ENCODE results near the gene GLI2. TPM values are rescaled to one million over a fixed set of nuclear protein-coding genes. Genes with fewer than 3 reads are reported as not detected.

GLI2 gene
- total and polyA plus RNA-seq, 2 experiments from 2014 or later, result 53.6 to 57.0 TPM

GRCh38 chr2:120760446-120761135 lies 24.9 kb downstream of the GLI2 start (continued):
- TF ChIP-seq ZNF462 (CRISPR knock-in tag; IDR thresholded peaks at IDR 0.05), result no peak

- no peak overlapping the region for H3K4me3 Mint-ChIP-seq
- Histone ChIP-seq H3K4me2 (peak overlapping the region; percentile 57; the same call in 1 of the 2 replicates), H3K4me1 (ENCODE audit: insufficient read depth) (peaks cover 66% of the 10 kb centered on the region), H3K4me3 (no peak overlapping the region), H3K79me2 (replicated peaks; ENCODE audit: insufficient read depth) (peaks cover 100% of the 10 kb centered on the region), H2AFZ (no peak overlapping the region), H3F3A (replicated peaks; ENCODE audit: low read depth) (peaks cover 16% of the 10 kb centered on the region; the same call in 1 of the 2 replicates), H4K20me1 (replicated peaks; ENCODE audit: insufficient read depth) (peaks cover 65% of the 10 kb centered on the region), H3K27me3 (ENCODE audit: insufficient read depth) (no peaks in the 10 kb centered on the region), H3K36me3 (ENCODE audit: insufficient read depth) (no peaks in the 10 kb centered on the region), H3K9me2 (ENCODE audit: insufficient read depth) (no peaks in the 10 kb centered on the region), H3K27ac (ENCODE audit: low read depth) (peak overlapping the region; percentile 59; the same call in 1 of the 2 replicates)
- peaks cover 14% of the 10 kb centered on the region for H3K27me3 Mint-ChIP-seq (ENCODE audit: insufficient read depth, low read depth, poor library complexity)
- ATAC-seq (no peak), DNase-seq (ENCODE audit: low spot score) (no peak)
- peaks cover 80% of the 10 kb centered on the region for H3K4me1 Mint-ChIP-seq
- H3K9me3 Mint-ChIP-seq, result no peaks in the 10 kb centered on the region
- no peak overlapping the region for H3K27ac Mint-ChIP-seq
- H3K36me3 Mint-ChIP-seq (ENCODE audit: low read depth), result no peaks in the 10 kb centered on the region
- TF ChIP-seq CTCF (conservative IDR thresholded peaks at IDR 0.05; ENCODE audit: low read depth in 2 of 2) (no peak), ETS1 (IDR thresholded peaks at IDR 0.05) (no peak), NANOG (IDR thresholded peaks at IDR 0.05; ENCODE audit: borderline replicate concordance) (no peak), POLR2AphosphoS5 (IDR thresholded peaks at IDR 0.05; ENCODE audit: low read depth) (no peak), JUNB (IDR thresholded peaks at IDR 0.05; ENCODE audit: unreplicated experiment) (no peak), ZNF331 (CRISPR knock-in tag; IDR thresholded peaks at IDR 0.05; ENCODE audit: low read depth) (no peak), EZH2 (IDR thresholded peaks at IDR 0.05; ENCODE audit: low read depth, unreplicated experiment) (no peak), CREB1 (CRISPR knock-in tag; IDR thresholded peaks at IDR 0.05; ENCODE audit: low read depth) (no peak), ZNF114 (CRISPR knock-in tag; IDR thresholded peaks at IDR 0.05) (no peak), EZH2phosphoT487 (IDR thresholded peaks at IDR 0.05; ENCODE audit: unreplicated experiment) (no peak)
Observed at GRCh38 chr2:120761164-120761861, 25.6 kb downstream of the GLI2 start.
